KOPT-K1 (cell line): Measurements from ENCODE around the gene SASH1.

ENCODE experiments used
- H3K27ac ChIP-seq: fragments of 200-600 bp; sonication (generic); 2 replicates; pipeline ENCODE4 v1.5.1; 2016; ENCODE audit warnings: antibody characterized with exemption, mild to moderate bottlenecking, low read depth, low read length; ENCODE audit not compliant: poor library complexity, severe bottlenecking
- H3K36me3 ChIP-seq: fragments of 200-600 bp; sonication (generic); 2 replicates; pipeline ENCODE4 v1.5.1; 2017; ENCODE audit warnings: antibody characterized with exemption, mild to moderate bottlenecking, low read length, moderate library complexity; ENCODE audit not compliant: insufficient read depth
- H3K9me3 ChIP-seq: fragments of 200-600 bp; sonication (generic); 2 replicates; pipeline ENCODE4 v1.5.1; 2017; ENCODE audit warnings: antibody characterized with exemption, low read length, mild to moderate bottlenecking; ENCODE audit not compliant: insufficient read depth, poor library complexity, severe bottlenecking

The SASH1 gene

DNA sequence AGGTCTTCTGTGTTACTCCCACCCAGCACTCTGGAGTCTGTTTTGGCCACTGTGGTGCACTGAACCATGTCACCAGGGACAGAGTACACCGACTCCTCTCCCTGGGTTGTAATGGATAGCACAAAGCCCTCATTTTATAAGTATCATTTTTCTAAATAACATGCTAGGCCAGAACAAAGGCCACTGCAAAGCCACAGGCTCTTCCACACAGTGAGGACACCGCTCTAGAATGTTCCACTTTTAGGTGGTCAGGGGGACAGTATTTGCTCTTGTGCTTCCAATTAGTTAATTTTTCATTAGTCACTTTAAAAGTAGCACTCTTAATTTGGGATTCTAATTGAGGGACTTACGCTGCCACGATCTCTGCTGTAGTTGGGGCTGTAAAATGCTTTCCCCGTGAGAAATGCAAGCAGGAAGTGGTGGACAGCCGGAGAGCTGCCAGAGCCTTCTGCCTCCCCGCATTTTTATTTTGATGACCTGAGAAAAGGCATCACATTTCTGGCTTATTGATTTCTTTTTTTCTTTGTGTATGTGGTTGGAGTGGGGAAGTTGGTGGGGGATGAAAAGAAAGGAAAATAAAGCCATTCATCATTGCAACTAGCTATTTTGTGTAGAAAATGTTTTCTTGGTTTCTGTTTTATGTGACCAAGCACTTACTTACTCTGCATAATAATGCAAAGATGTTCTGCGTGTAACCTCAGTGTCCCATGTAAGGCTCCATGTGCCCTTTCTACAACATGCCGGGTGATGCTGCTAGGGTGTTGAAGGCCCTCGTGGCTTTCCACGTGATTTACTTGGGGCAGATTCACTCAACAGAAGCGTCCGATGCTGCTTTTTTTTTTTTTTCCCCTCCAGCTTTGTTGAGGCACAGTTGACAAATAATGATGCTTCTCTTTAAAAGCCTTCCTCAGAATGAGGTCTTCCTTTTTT is 195.9 kb downstream of the SASH1 start:
- no peaks in the 10 kb centered on the region for H3K36me3 ChIP-seq

DNA sequence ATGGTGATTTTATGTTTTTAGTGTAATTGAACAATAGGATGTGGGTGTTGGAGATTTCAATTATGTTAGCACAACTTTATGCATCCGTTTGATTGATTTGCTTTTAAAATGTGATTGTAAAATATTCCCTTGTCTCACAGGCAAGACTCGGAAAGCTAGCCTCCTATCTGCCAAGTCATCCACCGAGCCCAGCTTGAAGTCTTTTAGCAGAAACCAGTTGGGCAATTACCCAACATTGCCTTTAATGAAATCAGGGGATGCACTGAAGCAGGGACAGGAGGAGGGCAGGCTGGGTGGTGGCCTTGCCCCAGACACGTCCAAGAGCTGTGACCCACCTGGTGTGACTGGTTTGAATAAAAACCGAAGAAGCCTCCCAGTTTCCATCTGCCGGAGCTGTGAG is 200.9 kb downstream of the SASH1 start:
- H3K27ac ChIP-seq: no peak overlapping the region
- no peaks in the 10 kb centered on the region for H3K36me3 ChIP-seq
- H3K9me3 ChIP-seq: no peaks in the 10 kb centered on the region

More for the DNA sequence above, 195.9 kb downstream of the SASH1 start:
- Histone ChIP-seq H3K27ac (no peak overlapping the region), H3K9me3 (no peaks in the 10 kb centered on the region)

DNA sequence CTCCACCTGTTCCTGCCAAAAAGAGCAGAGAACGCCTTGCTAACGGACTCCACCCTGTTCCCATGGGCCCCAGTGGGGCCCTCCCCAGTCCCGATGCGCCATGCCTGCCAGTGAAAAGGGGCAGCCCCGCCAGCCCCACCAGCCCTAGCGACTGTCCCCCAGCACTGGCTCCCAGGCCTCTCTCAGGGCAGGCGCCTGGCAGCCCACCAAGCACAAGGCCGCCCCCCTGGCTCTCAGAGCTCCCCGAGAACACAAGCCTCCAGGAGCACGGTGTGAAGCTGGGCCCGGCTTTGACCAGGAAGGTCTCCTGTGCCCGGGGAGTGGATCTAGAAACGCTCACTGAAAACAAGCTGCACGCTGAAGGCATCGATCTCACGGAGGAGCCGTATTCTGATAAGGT is 201.8 kb downstream of the SASH1 start:
- H3K36me3 ChIP-seq: no peaks in the 10 kb centered on the region

DNA sequence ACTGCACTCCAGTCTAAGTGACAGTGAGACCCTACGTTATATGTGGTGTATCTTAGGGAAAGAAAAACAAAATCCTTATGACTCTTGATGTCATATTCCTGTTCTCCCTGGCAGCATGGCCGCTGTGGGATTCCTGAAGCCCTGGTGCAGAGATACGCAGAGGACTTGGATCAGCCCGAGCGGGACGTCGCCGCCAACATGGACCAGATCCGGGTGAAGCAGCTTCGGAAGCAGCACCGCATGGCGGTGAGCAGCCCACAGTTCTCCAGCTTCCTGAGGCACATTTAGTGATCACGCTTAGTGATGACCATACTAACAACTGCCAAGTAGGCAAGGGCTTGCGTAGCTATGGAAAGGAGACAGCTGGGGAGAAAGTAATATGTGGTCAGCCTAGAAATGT is 203.3 kb downstream of the SASH1 start:
- Histone ChIP-seq H3K27ac (no peak overlapping the region), H3K9me3 (no peaks in the 10 kb centered on the region), H3K36me3 (no peaks in the 10 kb centered on the region)

More for the DNA sequence above, 201.8 kb downstream of the SASH1 start:
- no peaks in the 10 kb centered on the region for H3K9me3 ChIP-seq
- H3K27ac ChIP-seq: no peak overlapping the region

DNA sequence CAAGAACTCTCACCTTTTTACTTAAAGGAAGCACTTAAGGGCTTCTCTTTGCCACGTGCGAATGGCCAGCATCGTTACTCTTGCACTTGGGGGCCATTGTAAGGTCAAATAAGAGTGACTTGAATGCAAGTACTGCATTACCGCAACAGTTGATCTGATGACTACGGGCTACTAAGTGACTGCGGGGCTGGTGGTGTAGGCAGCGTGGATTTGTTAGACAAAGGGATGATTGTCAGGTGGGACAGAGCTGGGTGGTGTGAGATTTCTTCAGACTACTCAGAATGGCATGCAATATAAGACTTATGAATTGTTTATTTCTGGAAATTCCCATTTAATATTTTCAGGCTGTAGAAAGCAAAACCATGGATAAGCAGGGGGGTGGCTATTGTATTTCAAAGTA is 204.5 kb downstream of the SASH1 start:
- no peak overlapping the region for H3K27ac ChIP-seq
- no peaks in the 10 kb centered on the region for H3K9me3 ChIP-seq
- H3K36me3 ChIP-seq: no peaks in the 10 kb centered on the region

- Histone ChIP-seq H3K9me3 (no peaks in the 10 kb centered on the region), H3K36me3 (no peaks in the 10 kb centered on the region)
Measured at GRCh38 chr6:148548065-148548748, 205.6 kb downstream of the SASH1 start.

DNA sequence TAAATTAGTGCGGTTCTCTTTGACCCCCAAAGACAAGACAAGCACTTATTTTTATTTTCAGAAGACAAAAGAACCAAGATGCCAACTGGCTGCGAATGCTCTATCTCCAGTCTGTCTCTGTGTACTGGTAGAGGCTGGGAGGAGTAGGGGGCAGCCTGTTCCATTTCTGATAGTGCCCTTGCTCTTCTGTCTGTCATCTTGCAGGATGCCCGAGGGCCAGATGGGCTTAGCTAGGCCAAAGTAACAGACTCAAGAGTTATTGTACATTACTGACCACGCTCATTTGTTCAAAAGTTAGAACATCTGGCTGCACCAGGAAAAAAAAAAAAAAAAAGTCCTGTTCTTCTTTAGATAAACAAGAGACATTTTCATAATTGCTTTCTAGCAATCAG is 206.1 kb downstream of the SASH1 start:
- no peaks in the 10 kb centered on the region for H3K9me3 ChIP-seq
- no peak overlapping the region for H3K27ac ChIP-seq
- H3K36me3 ChIP-seq: no peaks in the 10 kb centered on the region

More at GRCh38 chr6:148548065-148548748, 205.6 kb downstream of the SASH1 start:
- H3K27ac ChIP-seq: no peak overlapping the region

DNA sequence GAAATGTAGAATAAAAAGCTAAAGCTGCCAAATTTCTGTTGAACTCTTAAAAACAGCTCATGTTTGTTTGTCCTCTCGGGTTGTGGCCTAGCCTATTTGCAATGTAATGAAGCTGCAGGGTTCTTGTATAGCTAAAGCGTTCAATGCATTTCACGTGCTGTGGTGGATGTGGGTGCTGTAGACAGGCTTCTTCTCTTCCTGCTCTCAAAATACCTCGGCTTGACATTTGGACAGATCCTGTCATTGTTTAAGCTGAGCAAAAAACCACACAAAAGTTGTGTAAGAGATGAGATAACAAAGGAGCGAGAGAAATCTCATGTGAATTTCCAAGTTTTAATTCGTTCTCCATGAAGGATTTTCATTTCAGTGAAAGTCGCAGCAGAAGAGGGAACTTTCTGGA is 207.9 kb downstream of the SASH1 start:
- Histone ChIP-seq H3K36me3 (no peaks in the 10 kb centered on the region), H3K9me3 (no peaks in the 10 kb centered on the region), H3K27ac (no peak overlapping the region)

DNA sequence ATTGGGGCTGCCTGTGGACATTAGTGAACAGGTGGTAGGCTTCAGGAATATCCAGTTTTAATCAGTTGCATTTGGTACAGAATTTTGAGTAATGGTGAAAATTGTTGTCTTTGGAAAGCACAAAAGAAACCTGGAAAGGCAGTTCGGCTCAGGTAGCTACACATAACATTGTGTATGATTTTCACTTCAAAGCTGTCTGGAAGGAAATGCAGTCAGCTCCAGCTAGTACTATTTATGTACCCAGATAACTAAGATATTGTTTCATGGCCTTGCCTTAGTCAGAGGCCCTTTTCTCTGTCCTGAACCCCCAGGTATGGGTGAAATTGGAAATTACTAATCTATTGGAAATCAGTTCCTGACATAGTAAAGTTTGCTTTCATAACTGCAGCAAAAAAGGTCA is 208.6 kb downstream of the SASH1 start:
- no peaks in the 10 kb centered on the region for H3K9me3 ChIP-seq
- H3K36me3 ChIP-seq: no peaks in the 10 kb centered on the region
- H3K27ac ChIP-seq: no peak overlapping the region

- Histone ChIP-seq H3K9me3 (no peaks in the 10 kb centered on the region), H3K36me3 (no peaks in the 10 kb centered on the region), H3K27ac (no peak overlapping the region)
Measured at GRCh38 chr6:148556410-148556809, 213.8 kb downstream of the SASH1 start.

DNA sequence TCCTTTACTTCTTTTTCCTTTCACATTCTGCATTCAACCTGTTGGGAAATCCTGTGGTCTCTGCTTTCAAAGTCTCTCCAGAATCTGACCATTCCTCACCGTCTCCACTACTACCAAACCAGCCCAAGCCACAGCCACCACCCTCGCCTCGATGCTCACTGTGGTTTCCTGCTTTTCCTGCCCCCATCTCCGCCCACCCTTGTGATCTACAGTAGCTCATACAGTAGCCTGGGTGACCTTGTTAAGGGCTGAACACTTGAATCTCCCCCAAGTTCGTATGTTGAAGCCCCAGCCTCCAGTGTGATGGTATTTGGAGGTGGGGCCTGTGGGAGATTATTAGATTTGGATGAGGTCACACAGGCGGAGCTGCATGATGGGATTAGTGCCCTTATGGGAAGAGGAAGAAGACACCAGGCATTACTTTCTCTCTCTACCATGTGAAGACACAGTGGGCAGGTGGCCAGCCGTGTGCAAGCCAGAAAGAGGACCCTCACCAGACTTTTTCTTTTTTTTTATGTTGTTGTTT is 215.2 kb downstream of the SASH1 start:
- no peaks in the 10 kb centered on the region for H3K36me3 ChIP-seq
- no peaks in the 10 kb centered on the region for H3K9me3 ChIP-seq
- no peak overlapping the region for H3K27ac ChIP-seq

GRCh38 chr6:148559848-148560433 is 217.3 kb downstream of the SASH1 start:
- Histone ChIP-seq H3K36me3 (no peaks in the 10 kb centered on the region), H3K27ac (no peak overlapping the region), H3K9me3 (no peaks in the 10 kb centered on the region)

DNA sequence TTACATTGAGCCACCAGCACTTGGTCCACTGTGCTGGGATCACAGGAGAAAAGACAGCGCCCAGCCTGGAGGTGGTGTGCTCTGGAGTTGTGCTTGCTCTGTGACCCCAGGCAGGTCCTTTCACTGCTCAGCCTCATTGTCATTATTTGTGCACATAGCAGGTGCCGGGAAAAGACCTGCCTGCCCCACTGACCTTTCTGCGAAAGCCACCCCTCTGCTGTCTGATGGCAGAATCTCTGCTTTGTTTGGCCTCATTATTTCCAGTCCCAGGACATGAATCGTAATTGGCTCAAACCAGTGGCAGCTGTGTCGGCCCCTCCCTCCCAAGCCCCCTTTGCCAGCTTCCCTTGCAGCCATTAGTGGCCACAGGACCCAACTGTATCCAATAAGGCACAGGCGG is 219.0 kb downstream of the SASH1 start:
- Histone ChIP-seq H3K36me3 (no peaks in the 10 kb centered on the region), H3K27ac (no peak overlapping the region), H3K9me3 (no peaks in the 10 kb centered on the region)

GRCh38 chr6:148563066-148563465 is 220.4 kb downstream of the SASH1 start:
- Histone ChIP-seq H3K27ac (no peak overlapping the region), H3K9me3 (no peaks in the 10 kb centered on the region), H3K36me3 (no peaks in the 10 kb centered on the region)

DNA sequence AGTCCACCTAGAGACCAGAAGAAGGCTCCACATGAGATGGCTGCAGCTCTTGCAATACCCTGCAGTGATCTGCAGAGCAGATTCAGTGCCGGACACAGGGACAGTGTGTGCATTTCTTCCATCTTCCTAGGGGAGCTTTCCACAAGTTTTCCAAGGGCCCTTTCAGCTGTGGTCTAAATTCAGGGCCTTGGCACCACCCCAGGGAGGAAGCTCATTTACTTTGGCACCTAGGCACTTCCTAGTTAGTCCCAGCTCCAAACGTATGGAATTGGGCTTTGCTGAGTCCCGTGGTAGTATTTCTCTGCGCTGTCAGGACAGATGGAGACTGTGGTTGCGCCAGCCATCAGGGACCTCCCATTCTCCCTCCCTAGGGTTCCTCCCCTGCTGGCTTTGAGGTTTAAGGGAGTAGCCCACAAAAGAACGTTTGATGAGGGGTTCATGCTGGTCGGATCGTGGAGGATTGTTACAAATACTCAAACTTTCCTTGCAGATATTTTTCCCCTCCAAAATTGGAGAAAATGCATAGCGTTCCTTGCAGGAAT is 221.9 kb downstream of the SASH1 start:
- no peak overlapping the region for H3K27ac ChIP-seq
- no peaks in the 10 kb centered on the region for H3K9me3 ChIP-seq
- H3K36me3 ChIP-seq: no peaks in the 10 kb centered on the region
